Activated naive CD8-positive, alpha-beta T cell treated with anti-CD3 and anti-CD28 coated beads for 36 hours (primary cell): Measurements from ENCODE around the gene MAGEA4. TPM values are rescaled to one million over a fixed set of nuclear protein-coding genes. Genes with fewer than 3 reads are reported as not detected.

Experiments
- DNase-seq: peaks from one replicate; pipeline ENCODE4 v3.0.0; 2021
- H3K27ac Mint-ChIP-seq: one replicate; pipeline ENCODE4 v1.8.0; 2022; ENCODE audit warnings: mild to moderate bottlenecking, moderate library complexity, mixed read lengths
- H3K27me3 Mint-ChIP-seq: one replicate; pipeline ENCODE4 v1.8.0; 2022; ENCODE audit warnings: mild to moderate bottlenecking, mixed read lengths
- H3K36me3 Mint-ChIP-seq: one replicate; pipeline ENCODE4 v1.8.0; 2021; ENCODE audit warnings: mild to moderate bottlenecking, mixed read lengths
- H3K4me1 Mint-ChIP-seq: one replicate; pipeline ENCODE4 v1.8.0; 2021; ENCODE audit warnings: mixed read lengths
- H3K4me3 Mint-ChIP-seq: one replicate; pipeline ENCODE4 v1.8.0; 2022; ENCODE audit warnings: mild to moderate bottlenecking, moderate library complexity, mixed read lengths
- H3K9me3 Mint-ChIP-seq: one replicate; pipeline ENCODE4 v1.8.0; 2022; ENCODE audit warnings: mixed read lengths
- total RNA-seq, 2 experiments: library from RNA; stranded (reverse); gene quantifications; one replicate each; pipeline ENCODE4 v1.2.3, GENCODE V29; 2021

Gene MAGEA4
- total RNA-seq, 2 experiments from 2014 or later, result not detected

DNA sequence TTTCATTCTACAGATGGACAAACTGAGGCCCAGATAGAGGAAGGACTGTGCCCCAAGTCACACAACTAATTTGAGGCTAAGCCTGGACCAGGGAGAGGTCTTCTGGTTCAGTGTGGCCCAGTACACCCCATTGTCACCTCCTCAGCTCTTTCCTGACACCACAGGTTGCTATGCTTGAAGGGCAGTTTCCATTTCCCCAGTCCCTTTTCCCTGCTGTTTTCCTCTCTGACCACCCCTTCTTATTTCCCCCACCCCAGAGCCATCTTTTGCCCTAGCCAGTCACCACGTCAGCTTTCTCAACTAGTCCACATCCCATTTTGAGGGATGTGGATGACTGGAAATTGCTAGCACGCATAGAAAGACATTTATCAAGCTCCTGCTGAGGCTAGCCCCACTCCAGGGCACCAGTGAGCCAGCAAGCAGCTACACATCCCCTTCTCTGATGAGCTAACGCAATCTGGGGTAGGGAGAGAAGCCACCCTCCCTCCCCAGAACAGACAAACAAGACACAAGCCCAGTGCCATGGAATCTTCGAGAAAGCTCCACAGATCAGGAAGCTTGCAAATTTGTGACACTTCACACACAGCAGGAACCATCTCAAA is 60.5 kb downstream of the MAGEA4 start:
- Mint-ChIP-seq H3K27ac (no peak overlapping the region), H3K4me1 (no peaks in the 10 kb centered on the region), H3K9me3 (no peaks in the 10 kb centered on the region)

DNA sequence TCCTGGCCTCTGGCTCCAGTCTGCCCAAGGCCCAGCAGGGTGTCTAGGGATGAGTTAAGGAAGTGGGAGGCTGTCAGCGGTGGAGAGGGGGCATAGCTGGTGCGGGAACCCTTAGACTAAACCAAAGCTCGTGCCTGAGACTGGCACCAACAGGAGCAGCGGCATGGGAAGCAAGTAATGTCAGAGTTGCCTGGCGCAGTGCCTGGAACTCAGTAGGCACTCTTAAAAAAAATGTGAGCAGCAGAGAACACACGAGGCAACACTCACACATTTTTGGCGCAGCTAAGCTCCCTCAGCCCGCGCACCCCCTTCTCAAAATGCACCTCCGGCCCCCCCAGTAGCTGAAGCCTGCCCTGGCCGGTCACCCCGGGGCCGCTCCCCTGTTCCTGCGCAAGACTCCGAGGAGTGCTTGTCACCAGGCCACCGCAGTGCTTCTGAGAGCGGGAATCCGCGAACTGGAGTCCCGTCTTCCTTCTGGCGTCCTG is 61.2 kb downstream of the MAGEA4 start:
- Mint-ChIP-seq H3K4me1 (no peaks in the 10 kb centered on the region), H3K9me3 (no peaks in the 10 kb centered on the region), H3K36me3 (no peaks in the 10 kb centered on the region), H3K27me3 (peaks cover 24% of the 10 kb centered on the region), H3K27ac (no peak overlapping the region), H3K4me3 (no peak overlapping the region)
- DNase-seq, result no peak

More for the DNA sequence above, 60.5 kb downstream of the MAGEA4 start:
- H3K27me3 Mint-ChIP-seq, result peaks cover 24% of the 10 kb centered on the region
- no peak overlapping the region for H3K4me3 Mint-ChIP-seq
- no peak for DNase-seq
- H3K36me3 Mint-ChIP-seq, result no peaks in the 10 kb centered on the region

Other genes starting within 250 kb of the MAGEA4 start
- not detected for gene PRRG3, start 217.4 kb upstream of the MAGEA4 start, total RNA-seq
- not detected for gene FATE1, start 196.9 kb upstream of the MAGEA4 start, total RNA-seq
- gene CNGA2, start 178.1 kb upstream of the MAGEA4 start, total RNA-seq, result not detected
- gene GABRE, start 61.8 kb downstream of the MAGEA4 start, total RNA-seq, result not detected
- not detected for gene MAGEA10, start 225.7 kb downstream of the MAGEA4 start, total RNA-seq